Measurements from ENCODE around the gene ABCA13.

ABCA13 gene

DNA sequence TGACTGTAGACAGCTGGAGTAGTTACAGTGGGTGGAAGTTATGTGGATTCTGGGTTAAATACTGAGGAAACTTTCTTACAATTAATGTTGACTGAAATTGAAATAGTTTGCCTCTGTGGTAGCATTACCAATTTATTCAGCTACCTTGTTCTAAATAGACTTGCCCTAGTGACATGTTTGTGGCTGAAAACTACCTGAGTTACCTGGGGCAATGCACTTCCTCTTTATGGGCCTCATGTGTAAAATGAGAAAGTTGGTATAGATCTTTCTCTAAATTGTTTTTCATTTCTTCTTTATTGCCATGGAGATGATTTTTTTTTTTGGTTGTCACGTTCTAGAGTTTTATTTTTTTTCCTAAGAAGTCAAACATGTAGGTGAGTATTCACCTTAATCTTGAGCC, 500.4 kb downstream of the ABCA13 start:
- Histone ChIP-seq H3K9me3 (ENCODE audit: control insufficient read depth, insufficient read depth, low read length) (no peaks in the 10 kb centered on the region), H3K27ac (ENCODE audit: low read depth, low read length) (no peak overlapping the region), H3K27me3 (ENCODE audit: control insufficient read depth, insufficient read depth, low read length) (no peaks in the 10 kb centered on the region), H3K4me3 (ENCODE audit: low read depth, low read length) (no peak overlapping the region), H3K36me3 (ENCODE audit: control insufficient read depth, insufficient read depth, low read length) (no peaks in the 10 kb centered on the region), H3K4me1 (ENCODE audit: control insufficient read depth, insufficient read depth, low read length) (no peaks in the 10 kb centered on the region), H3K9ac (ENCODE audit: low read depth, low read length) (no peak overlapping the region)

DNA sequence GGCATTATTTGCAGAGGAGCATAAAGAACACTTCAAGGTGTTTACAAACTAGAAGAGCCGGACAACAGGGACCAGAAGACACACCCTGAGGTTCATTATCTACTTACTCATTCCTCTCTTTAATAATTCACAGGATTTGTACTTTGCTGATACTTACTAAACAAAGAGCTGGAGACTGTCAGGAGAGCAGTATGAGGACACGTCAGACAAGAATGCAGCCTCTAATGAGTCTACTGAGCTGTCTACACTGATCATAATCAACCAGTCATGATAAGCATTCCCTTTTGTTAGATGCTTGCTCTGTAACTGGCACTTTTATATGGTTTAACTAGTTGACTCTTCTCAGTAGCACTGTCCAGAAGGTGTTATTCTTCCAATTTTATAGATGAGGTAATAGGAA, 509.7 kb downstream of the ABCA13 start:
- peaks cover 15% of the 10 kb centered on the region for H3K9me3 ChIP-seq (ENCODE audit: control insufficient read depth, insufficient read depth, low read length)
- H3K36me3 ChIP-seq (ENCODE audit: control insufficient read depth, insufficient read depth, low read length), result no peaks in the 10 kb centered on the region
- no peaks in the 10 kb centered on the region for H3K27me3 ChIP-seq (ENCODE audit: control insufficient read depth, insufficient read depth, low read length)
- H3K27ac ChIP-seq (ENCODE audit: low read depth, low read length), result no peak overlapping the region
- no peaks in the 10 kb centered on the region for H3K4me1 ChIP-seq (ENCODE audit: control insufficient read depth, insufficient read depth, low read length)
- no peak overlapping the region for H3K9ac ChIP-seq (ENCODE audit: low read depth, low read length)
- H3K4me3 ChIP-seq (ENCODE audit: low read depth, low read length), result no peak overlapping the region

DNA sequence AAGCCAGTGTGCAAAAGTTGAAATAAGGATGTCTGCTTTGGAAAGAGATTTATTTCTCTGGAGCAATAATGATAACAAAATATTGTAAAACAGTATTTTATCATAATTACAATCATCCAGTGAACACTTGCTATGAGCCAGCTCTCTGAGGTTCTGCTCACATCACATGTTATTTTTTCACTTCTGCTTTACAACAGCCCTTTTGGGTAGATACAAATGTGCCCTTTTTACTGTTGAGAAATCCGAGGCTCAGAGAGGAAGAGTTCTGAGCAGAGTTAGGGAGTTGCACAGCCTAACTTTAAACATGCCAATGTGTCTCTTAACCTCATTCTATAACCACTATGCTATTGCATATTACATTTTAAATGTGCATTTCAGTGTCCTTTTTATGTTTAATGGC, 520.5 kb downstream of the ABCA13 start:
- Histone ChIP-seq H3K4me3 (ENCODE audit: low read depth, low read length) (no peak overlapping the region), H3K36me3 (ENCODE audit: control insufficient read depth, insufficient read depth, low read length) (no peaks in the 10 kb centered on the region), H3K27me3 (ENCODE audit: control insufficient read depth, insufficient read depth, low read length) (no peaks in the 10 kb centered on the region), H3K9me3 (ENCODE audit: control insufficient read depth, insufficient read depth, low read length) (no peaks in the 10 kb centered on the region), H3K4me1 (ENCODE audit: control insufficient read depth, insufficient read depth, low read length) (no peaks in the 10 kb centered on the region), H3K9ac (ENCODE audit: low read depth, low read length) (no peak overlapping the region), H3K27ac (ENCODE audit: low read depth, low read length) (no peak overlapping the region)

Data from HUES48 (cell line).